Measurements from ENCODE around the gene HRH1.

Gene HRH1

DNA sequence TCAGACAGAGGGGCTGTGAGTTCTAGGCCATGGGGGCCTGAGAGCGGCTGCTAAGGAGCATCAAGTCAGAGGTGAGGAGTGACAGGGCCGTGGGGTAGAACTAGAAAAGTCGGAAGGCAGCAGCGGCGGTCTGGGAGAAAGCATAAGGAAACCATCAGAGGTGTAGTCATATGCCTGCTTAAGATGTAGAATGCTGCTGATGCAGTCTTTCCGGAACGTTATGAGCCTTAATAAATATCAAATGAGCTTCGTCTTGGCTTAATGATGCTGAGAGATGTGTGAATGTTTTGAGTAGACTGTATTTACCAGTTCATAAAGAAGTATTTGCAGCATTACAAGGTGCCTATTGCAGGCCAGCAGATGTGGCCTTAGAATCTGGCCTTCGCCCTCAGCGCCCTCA lies 133.1 kb downstream of the HRH1 start:
- no peak for DNase-seq

DNA sequence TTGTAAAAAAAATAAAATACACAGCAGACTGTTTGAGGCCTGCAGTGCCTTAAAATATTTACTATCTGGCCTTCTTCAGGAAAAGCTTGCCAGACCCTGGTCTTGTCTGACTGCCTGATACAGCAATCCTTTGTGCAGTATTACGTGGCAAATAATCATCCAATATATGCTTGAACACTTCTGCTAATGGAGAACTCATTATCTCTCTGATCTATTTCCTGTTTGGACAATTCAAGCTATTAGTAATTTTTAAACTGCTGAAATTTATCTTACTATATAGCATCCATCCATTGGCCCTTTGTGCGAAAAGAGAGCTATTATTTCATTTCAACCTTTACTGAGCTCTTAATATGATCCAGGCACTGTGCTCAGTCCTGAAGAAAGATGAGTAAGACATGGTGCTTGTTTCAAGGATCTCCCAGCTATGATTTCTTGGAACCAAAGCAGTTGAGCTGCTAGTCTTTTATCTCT lies 133.8 kb downstream of the HRH1 start:
- DNase-seq = no peak

DNA sequence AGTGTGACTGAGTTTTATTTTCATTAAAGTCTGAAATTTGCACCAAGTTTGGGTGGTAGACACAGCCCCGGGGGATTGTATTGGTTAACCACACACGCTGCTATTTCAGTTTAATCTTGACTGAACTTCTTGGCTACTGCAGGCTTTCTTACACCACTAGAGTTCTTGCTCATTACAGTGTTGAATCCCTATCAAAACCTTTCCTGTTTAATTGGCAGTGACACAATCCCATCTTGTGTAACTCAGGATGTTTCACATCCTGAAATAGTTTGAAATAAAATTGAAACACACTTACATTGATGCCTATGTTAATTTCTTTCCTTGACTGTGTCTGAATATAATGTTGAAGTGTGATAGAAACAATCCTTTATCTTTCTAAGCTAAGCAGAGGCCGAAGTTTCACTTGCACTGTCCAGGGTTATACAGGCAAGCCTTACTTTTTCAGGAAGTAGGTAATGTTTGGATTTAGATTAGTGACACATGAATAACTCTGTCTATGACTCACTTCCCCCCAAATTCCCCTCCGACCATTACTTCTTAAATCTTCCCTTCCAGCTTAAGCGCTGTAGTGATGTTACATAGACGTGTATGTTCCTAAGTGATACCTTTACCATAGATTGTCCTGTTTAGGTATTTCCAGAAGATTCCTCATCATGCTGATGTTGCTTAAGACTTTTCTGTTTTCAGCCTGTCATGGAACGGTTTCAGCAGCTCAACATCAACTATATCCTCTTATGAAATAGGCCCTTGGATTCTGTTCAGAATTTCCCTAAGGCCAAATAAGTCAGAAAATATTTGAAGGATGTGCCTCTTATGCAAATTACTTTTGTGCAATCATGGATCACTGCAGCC lies 134.7 kb downstream of the HRH1 start:
- no peak for DNase-seq

DNA sequence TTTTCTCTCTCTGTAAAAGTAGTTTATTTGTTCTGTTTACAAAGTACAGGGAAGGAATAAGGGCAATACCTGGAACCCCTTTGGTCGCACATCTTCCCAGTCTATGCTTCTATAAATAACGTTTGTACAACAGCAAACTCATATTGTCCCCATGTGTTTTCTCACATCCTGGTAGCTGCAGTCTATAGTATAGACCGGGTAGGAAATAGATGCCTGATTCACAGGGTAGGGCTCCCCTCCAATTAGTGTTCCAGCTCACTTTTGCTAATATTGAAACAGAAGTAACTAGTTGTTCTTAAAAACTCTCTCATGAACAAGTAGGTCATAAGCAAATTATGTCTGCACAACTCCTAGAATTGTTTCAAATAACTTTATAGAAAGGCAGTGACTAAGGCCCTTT lies 135.6 kb downstream of the HRH1 start:
- no peak for DNase-seq

DNA sequence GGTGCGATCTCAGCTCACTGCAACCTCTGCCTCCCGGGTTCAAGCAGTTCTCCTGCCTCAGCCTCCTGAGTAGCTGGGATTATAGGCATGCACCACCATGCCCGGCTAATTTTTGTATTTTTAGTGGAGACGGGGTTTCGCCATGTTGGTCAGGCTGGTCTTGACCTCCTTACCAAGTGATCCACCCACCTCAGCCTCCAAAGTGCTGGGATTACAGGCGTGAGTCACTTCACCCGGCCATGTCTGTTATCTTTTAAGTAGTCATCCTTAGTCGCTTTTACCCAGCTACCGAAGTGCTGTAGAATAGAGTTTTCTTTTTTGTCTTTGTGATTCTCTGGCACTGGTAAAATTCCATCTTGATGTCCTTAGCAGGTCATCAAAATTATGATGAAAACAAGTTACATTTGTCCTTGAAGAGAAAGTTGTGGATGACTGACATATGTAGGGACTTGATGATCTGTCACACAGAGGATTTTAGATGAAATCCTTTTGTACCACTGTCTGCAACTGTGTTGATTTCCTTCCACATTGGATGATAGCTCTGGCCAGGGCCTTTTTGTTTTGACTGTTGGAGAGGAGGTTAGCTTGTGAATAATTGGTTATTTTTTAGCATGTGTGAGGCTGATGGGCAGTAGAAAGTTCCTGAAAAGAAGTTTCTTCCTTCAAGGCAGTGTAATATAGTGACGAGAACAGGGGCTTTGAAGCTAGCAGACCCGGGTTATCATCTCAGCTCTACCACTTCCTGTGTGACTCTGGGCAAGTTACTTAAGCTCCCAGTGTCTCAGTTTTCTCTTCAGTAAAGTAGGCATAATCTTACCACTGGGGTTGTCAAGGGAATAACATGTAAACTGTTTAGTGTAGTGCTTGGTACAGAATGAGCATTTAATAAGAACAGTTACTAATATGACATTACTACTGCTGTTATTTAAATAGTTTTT lies 136.7 kb downstream of the HRH1 start:
- DNase-seq = no peak

DNA sequence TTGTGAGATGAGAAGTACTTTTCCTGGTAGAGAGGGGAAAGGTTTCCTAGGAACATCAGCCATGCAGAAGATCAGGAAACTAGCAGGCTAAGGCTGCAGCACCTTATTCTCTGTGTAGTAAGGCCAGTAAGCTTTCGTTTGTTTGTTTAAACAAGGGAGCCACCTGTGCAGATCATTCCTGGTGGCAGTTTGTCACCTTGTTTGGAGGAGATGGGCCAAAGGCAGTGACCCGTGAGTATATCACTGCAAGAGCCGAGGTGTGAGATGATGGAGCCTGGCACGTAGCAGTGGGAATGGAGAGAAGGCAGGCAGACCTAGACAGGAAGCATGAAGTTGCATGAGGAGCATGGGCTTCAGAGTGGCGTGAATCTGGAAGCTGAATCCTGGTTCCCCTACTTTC lies 137.5 kb downstream of the HRH1 start:
- no peak for DNase-seq

DNA sequence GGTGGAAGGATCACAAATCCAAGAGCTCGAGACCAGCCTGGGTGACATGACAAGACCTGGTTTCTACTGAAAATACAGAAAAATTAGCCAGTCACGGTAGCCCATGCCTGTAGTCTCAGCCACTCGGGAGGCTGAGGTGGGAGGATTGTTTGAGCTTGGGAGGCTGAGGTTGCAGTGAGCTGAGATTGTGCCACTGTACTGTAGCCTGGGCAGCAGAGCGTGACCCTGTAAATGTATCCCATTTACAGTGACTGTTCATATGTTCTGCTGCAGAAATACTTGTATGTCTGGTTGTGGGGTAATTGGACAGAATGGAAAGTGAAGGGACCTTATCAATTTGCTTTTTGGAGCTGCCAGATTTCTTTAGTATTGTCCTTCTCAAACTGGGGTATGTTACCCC lies 142.8 kb downstream of the HRH1 start:
- DNase-seq = no peak

DNA sequence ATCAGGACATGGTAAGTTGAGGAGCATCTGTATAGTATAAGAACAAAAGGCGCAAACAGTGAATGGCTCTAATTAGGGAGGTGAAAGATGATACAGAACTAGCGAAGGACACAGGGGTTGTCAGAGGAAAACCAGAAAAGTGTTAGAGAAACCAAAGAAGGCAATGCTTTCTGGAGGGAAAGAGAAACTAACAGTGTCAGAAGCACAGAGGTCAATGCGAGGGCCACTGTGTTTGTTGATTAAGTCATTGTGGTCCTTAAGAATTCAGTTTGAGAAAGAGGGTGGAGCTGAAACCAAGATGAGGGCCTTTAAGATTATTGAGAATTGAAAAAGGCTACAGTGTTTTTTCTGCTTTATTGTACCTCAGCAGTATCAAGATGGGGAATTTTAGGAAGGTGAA lies 146.7 kb downstream of the HRH1 start:
- DNase-seq = no peak

DNA sequence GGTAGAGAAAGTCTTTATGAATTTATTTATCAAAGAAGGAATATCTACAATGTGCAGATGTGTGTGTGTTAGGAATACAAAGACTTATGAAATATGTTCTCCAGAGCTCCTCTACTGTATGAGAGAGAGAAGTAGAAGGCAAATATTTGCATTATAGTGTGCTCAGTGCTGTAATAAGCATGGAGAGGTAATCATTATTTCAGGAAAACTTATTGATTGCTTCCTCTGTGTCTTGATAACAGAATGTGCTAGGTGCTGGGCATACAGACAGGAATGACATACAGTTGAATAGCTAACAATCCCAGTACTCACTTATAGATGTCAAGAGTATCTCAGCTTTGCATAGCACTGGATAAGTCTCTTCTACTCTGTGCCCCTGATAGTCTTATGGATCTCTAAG lies 148.2 kb downstream of the HRH1 start:
- DNase-seq = no peak

DNA sequence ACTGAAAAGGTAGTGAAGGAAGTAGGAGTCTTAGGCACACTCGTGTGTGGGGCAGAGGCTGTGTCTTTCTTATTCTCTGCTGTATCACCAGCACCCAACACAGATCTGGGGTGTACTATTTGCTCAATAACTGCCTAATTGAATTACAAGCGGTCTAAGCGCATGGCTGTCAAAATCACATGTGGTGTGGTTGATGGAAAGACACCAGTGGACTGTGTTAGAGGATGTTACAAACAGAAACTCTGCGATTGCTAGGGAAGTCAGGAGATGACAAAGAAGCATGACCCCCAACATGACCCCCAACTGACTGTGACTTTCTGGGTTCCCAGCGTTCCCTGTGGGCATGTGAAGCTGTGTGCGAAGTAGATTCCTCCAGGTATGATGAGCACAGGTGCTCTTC lies 149.9 kb downstream of the HRH1 start:
- DNase-seq = no peak

DNA sequence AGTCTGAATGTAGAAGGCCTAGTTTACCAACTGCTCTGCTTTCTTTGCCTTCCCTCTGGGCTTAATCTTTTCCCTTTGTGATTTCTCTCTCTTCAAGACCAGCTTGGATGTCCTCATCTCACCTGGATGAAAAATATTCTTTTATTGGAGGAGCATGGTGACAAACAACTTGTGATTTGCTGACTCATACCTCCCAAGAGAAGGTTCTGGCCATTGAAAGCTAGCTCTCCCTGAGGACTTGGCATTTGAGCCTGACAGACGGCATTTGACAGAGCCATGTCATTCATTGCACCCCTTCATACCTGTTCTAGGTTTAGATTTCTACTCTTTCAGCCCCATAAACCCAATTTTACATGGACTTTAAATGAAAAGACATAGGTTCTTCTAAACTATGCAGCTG lies 151.2 kb downstream of the HRH1 start:
- no peak for DNase-seq

DNA sequence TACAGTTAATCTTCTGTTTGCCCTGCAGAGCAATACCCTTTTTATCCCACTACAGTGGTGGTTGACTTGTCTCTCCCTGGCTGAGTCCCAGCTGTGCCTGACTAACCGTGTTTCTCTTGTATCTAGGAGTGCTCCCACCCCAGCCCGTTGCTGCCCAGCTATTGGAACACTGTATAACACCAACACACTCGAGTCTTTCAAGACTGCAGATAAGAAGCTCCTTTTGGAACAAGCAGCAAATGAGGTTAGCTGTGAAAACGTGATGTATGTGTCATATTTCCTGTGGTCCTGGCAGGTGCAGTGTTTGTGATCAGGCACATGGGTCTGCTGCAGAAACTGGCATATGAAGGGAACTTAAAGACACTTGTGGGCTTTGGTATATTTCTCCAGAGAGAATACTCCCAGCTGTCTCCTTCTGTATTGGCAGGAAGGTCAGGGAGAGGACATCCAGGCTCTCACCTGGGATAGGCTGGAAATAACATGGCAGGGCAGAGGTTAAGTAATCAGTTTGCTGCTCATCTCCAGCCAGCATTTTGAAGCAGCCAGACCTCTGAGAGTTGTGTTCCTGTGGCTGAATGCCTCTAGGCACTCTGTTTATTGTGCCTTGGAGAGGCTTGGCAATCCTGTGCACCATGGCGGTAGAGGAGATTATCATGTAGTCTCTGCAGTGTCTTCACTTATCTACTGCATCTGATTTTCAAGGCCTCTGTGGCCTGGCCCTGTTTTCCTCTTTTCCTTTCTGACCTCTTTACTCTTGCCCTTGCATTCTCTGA lies 152.7 kb downstream of the HRH1 start:
- DNase-seq = no peak

DNA sequence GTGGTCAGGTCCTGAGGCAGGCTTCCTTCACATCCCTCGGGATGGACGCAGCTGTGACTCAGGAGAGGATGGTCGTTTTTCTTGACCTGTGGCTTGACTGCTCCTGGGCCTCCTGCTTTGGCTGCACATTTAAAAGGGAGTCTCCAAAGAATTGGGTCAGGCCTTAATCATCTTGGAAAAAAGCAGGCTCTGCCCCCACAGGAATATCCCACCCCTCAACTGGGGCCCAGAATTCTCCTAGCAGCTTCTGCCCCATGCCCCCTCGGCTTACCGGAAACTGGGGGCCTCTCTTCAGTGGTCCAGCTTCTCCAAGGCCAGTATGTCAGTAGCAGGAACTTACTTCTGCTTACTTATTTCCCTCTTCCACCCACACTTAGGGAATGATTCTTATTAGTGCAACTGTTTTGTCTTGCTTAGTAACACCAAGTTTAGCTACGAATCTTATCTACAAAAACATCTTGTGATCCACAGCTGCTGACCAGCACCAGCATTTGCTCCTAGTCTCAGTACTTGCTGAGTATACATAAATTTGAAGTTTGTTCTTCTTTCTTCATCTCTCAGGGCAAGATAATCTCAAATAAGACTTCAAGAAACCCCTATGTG lies 153.6 kb downstream of the HRH1 start:
- DNase-seq = no peak

DNA sequence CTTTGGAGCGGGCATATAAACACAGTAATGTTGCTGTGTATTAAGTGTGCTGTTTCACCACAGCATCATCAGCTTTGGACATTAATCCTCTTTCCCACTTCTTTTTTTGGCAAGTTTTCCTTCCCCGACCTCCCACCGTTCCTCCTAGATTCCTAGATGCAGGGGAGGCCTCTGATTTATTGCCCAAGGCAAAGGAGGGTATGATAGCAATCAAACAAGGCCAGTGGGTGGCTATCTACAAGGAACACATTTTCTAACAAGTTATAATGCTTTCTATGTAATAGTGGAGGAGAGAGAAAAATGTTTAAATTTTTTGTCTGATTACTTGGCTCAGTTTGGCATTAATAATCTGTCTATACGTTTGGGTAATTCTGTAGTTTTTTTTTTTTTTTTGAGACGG lies 156.0 kb downstream of the HRH1 start:
- DNase-seq = no peak

DNA sequence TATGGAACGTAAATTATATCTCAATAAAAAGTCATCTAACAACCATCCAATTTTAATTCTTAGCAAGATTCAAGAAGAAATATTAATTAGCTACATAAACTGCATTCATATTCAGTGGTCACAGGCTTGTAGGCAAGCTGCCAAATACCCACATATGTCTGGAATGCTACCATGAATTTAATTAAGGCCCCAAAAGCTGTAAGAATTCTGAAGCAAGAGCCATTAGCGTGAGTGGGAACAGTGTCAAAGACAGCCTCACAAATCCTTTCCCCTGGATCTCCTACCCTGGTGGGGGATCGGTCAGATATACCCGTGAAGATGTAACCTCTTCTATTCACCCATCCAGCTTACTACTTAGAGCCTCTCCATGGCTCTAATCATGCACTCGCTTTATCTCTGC lies 157.9 kb downstream of the HRH1 start:
- DNase-seq = no peak
